ENCODE results near the gene EIPR1.

GRCh38 chr2:3324404-3325281 lies 53.0 kb downstream of the EIPR1 start:
- TF ChIP-seq YY1 (IDR thresholded peaks at IDR 0.05; ENCODE audit: low read depth, low read length), result no peak
- TF ChIP-seq POU2F2 (IDR thresholded peaks at IDR 0.05; ENCODE audit: borderline replicate concordance, low read depth, low read length), result no peak
- no peak for TF ChIP-seq POLR2AphosphoS5 (IDR thresholded peaks at IDR 0.05; ENCODE audit: low read length)
- TF ChIP-seq, protein P1, sequence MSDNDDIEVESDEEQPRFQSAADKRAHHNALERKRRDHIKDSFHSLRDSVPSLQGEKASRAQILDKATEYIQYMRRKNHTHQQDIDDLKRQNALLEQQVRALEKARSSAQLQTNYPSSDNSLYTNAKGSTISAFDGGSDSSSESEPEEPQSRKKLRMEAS (IDR thresholded peaks at IDR 0.05; ENCODE audit: low read depth, low read length), result no peak
- TF ChIP-seq, protein P2, sequence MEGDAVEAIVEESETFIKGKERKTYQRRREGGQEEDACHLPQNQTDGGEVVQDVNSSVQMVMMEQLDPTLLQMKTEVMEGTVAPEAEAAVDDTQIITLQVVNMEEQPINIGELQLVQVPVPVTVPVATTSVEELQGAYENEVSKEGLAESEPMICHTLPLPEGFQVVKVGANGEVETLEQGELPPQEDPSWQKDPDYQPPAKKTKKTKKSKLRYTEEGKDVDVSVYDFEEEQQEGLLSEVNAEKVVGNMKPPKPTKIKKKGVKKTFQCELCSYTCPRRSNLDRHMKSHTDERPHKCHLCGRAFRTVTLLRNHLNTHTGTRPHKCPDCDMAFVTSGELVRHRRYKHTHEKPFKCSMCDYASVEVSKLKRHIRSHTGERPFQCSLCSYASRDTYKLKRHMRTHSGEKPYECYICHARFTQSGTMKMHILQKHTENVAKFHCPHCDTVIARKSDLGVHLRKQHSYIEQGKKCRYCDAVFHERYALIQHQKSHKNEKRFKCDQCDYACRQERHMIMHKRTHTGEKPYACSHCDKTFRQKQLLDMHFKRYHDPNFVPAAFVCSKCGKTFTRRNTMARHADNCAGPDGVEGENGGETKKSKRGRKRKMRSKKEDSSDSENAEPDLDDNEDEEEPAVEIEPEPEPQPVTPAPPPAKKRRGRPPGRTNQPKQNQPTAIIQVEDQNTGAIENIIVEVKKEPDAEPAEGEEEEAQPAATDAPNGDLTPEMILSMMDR (IDR thresholded peaks at IDR 0.05 in 2 of 3, conservative IDR thresholded peaks at IDR 0.05 in 1 of 3; ENCODE audit: control insufficient read depth in 2 of 3, extremely low read depth in 1 of 3, insufficient read depth in 1 of 3, low read depth in 3 of 3, low read length in 3 of 3), result no peak
